SU-DHL-6 (cell line): Measurements from ENCODE around the gene AGPAT3.

Source experiments
- H2AFZ ChIP-seq: fragments of 200-600 bp; sonication (generic); 2 replicates; pipeline ENCODE4 v1.6.1; 2014; ENCODE audit warnings: low read depth, mild to moderate bottlenecking, moderate library complexity, mixed read lengths, antibody characterized with exemption, low read length; ENCODE audit not compliant: severe bottlenecking
- H3F3A ChIP-seq: fragments of 200-600 bp; shearing (Covaris generic); 2 replicates; pipeline ENCODE4 v1.6.0; 2016; ENCODE audit warnings: antibody characterized with exemption, mild to moderate bottlenecking; ENCODE audit not compliant: insufficient read depth
- H3K27ac ChIP-seq: fragments of 200-600 bp; sonication (generic); 2 replicates; pipeline ENCODE4 v1.5.1; 2016; ENCODE audit warnings: low read depth, mild to moderate bottlenecking, low read length, moderate library complexity, mixed read lengths
- H3K27me3 ChIP-seq: fragments of 200-600 bp; sonication (generic), shearing (Covaris generic); 2 replicates; pipeline ENCODE4 v1.6.0; 2014; ENCODE audit warnings: mild to moderate bottlenecking, low read length
- H3K36me3 ChIP-seq: fragments of 200-600 bp; sonication (generic); 2 replicates; pipeline ENCODE4 v1.6.1; 2014; ENCODE audit warnings: mild to moderate bottlenecking, low read length, mixed read lengths
- H3K4me2 ChIP-seq: fragments of 300-600, 200-600 bp; shearing (Covaris generic), sonication (generic); 2 replicates; pipeline ENCODE4 v1.6.0; 2014; ENCODE audit warnings: low read length, low read depth, mild to moderate bottlenecking; ENCODE audit not compliant: poor library complexity, severe bottlenecking
- H3K4me3 ChIP-seq: fragments of 200-600 bp; sonication (generic); 2 replicates; pipeline ENCODE4 v1.5.1; 2014; ENCODE audit warnings: antibody characterized with exemption, low read length, mild to moderate bottlenecking, mixed read lengths; ENCODE audit not compliant: insufficient read depth, poor library complexity, severe bottlenecking
- H3K79me2 ChIP-seq: fragments of 200-600 bp; sonication (generic); 2 replicates; pipeline ENCODE4 v1.6.1; 2014; ENCODE audit warnings: mild to moderate bottlenecking, low read length, moderate library complexity; ENCODE audit not compliant: insufficient read depth
- H3K9ac ChIP-seq: fragments of 200-600 bp; sonication (generic); 2 replicates; pipeline ENCODE4 v1.7.0; 2014; ENCODE audit warnings: mild to moderate bottlenecking, low read length
- H3K9me2 ChIP-seq: fragments of 200-600 bp; sonication (generic); replicated peaks from 2 replicates; pipeline ENCODE4 v1.6.1; 2014; ENCODE audit warnings: low read length; ENCODE audit not compliant: insufficient read depth
- H3K9me3 ChIP-seq: fragments of 200-600 bp; sonication (generic); 2 replicates; pipeline ENCODE4 v1.6.1; 2014; ENCODE audit warnings: low read length, mixed read lengths; ENCODE audit not compliant: insufficient read depth
- H4K20me1 ChIP-seq: fragments of 200-600 bp; sonication (generic); 2 replicates; pipeline ENCODE4 v1.6.1; 2014; ENCODE audit warnings: low read depth, mild to moderate bottlenecking, antibody characterized with exemption, low read length, moderate library complexity, mixed read lengths
- EZH2phosphoT487 ChIP-seq: fragments of 200-600 bp; sonication (generic), shearing (Covaris generic); conservative IDR thresholded peaks from 2 replicates; pipeline ENCODE4 v1.6.1; 2018; ENCODE audit warnings: mild to moderate bottlenecking, antibody characterized with exemption, low read length, moderate library complexity, mixed read lengths
- TF ChIP-seq, protein P1 (sequence below): fragments of 200-600 bp; sonication (generic); IDR thresholded peaks from one replicate; pipeline ENCODE4 v1.5.1; 2017; ENCODE audit warnings: antibody characterized with exemption, mild to moderate bottlenecking, low read length, moderate library complexity; ENCODE audit not compliant: insufficient read depth, poor library complexity, severe bottlenecking

Gene AGPAT3

DNA sequence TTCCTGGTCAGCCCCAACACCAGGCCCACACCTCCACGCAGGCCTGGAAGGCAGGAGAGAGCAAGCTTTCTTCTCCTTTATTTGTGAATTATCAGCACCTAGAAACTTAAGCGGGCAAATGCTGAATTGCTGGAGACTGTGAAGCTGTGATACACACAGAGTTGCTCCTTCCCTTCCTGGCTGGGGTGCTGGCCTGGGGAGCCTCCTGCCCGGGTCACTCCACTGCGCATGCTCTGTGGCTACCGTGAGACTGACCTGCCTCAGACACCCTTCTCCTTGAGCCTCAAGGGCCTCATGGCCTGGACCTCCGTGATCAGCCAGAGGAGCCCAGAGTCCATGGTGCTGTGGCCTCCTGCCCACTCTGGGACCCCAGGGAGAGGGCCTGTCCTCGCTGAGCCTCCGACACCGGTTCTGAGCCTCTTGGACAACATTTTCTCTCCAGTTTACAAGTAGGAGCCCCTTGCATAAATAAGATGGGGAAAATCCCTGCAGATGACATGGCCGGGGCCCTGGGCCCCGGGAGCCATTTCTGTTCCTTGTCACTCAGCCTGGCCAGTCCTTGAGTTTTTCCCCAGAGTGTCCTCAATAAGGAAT is 18.0 kb downstream of the AGPAT3 start:
- no peaks in the 10 kb centered on the region for H3K36me3 ChIP-seq
- no peak overlapping the region for H3K4me3 ChIP-seq
- no peaks in the 10 kb centered on the region for H3K27me3 ChIP-seq
- H3K9me3 ChIP-seq = no peaks in the 10 kb centered on the region
- no peak overlapping the region for H3K27ac ChIP-seq
- no peaks in the 10 kb centered on the region for H3K9me2 ChIP-seq
- no peak overlapping the region for H3K9ac ChIP-seq
- no peaks in the 10 kb centered on the region for H3F3A ChIP-seq
- TF ChIP-seq, protein P1, sequence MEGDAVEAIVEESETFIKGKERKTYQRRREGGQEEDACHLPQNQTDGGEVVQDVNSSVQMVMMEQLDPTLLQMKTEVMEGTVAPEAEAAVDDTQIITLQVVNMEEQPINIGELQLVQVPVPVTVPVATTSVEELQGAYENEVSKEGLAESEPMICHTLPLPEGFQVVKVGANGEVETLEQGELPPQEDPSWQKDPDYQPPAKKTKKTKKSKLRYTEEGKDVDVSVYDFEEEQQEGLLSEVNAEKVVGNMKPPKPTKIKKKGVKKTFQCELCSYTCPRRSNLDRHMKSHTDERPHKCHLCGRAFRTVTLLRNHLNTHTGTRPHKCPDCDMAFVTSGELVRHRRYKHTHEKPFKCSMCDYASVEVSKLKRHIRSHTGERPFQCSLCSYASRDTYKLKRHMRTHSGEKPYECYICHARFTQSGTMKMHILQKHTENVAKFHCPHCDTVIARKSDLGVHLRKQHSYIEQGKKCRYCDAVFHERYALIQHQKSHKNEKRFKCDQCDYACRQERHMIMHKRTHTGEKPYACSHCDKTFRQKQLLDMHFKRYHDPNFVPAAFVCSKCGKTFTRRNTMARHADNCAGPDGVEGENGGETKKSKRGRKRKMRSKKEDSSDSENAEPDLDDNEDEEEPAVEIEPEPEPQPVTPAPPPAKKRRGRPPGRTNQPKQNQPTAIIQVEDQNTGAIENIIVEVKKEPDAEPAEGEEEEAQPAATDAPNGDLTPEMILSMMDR = no peak
- TF ChIP-seq EZH2phosphoT487 = no peak
- no peaks in the 10 kb centered on the region for H3K79me2 ChIP-seq
- no peak overlapping the region for H3K4me2 ChIP-seq
- no peaks in the 10 kb centered on the region for H4K20me1 ChIP-seq
- no peak overlapping the region for H2AFZ ChIP-seq

DNA sequence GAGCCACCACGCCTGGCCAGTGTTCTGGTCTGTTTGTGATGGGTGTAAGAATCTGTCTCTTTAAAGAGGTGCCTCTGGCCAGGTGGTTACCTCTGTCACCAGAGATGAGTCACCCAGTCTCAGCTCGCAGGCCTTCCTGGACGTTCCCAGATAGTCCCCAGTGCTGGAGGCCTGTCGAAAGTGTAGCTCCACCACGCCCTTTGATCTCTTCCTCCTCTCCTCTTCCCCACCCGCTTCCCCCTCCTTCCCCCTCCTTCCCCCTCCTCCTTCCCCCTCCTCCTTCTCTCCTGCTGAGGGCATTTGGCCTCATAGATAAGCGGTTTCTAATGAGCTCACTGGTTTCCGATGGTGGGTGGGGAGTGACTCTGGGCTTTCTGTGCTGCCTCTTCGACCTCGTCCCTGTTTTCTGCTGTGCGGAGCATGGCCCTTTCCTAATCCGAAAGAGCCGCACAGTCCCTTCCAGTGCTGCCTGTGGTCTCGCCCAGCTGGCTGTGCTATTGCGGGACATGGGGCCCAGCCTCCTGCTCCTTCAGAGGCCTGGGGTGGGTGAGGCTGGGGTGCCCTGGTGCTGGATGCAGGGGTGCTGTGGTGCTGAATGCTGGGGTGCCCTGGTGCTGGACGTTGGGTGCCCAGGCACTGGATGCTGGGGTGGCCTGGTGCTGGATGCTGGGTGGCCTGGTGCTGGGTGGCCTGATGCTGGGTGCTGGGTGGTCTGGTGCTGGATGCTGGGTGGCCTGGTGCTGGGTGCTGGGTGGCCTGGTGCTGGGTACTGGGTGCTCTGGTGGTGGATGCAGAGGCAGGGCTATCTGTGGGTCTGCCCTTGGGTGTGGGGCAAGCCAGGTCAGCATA is 19.2 kb downstream of the AGPAT3 start:
- H3K9me2 ChIP-seq = no peaks in the 10 kb centered on the region
- no peak overlapping the region for H2AFZ ChIP-seq
- H3K27me3 ChIP-seq = no peaks in the 10 kb centered on the region
- no peak for TF ChIP-seq EZH2phosphoT487
- TF ChIP-seq, protein P1 = no peak
- H3K9me3 ChIP-seq = no peaks in the 10 kb centered on the region
- no peaks in the 10 kb centered on the region for H3K79me2 ChIP-seq
- no peaks in the 10 kb centered on the region for H4K20me1 ChIP-seq
- no peak overlapping the region for H3K27ac ChIP-seq
- H3K4me2 ChIP-seq = no peak overlapping the region
- no peaks in the 10 kb centered on the region for H3F3A ChIP-seq
- no peaks in the 10 kb centered on the region for H3K36me3 ChIP-seq
- no peak overlapping the region for H3K4me3 ChIP-seq
- H3K9ac ChIP-seq = no peak overlapping the region

DNA sequence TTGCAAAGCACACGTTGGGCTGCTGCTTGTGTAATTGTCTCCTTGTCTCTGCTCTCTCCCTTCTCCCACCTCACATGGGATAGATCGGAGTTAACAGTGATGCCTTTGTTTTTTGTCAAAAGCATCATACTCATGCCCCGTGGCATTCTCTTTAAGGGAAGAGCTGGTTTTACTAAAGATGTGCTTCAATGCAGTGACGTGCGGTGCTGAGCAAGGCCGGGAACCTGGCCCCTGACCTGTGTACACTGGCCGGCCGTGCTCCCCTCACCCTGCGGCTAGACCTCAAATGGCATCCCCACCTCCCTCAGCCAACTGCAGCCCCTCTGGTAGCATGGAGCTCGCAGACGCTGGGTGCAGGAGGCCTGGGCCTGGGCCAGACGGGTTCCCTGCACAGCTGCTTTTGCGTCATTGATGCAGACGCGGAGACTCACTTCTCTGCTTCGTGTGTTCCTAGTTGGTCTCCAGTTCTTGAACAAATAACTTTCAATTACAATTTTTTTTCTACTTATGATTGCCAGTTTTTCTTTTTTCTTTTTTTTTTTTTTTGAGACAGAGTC is 19.9 kb downstream of the AGPAT3 start:
- Histone ChIP-seq H4K20me1 (no peaks in the 10 kb centered on the region), H3K27ac (no peak overlapping the region), H3F3A (no peaks in the 10 kb centered on the region), H2AFZ (no peak overlapping the region), H3K27me3 (no peaks in the 10 kb centered on the region), H3K9me3 (no peaks in the 10 kb centered on the region), H3K79me2 (no peaks in the 10 kb centered on the region), H3K36me3 (no peaks in the 10 kb centered on the region), H3K9ac (no peak overlapping the region), H3K9me2 (no peaks in the 10 kb centered on the region), H3K4me2 (no peak overlapping the region), H3K4me3 (no peak overlapping the region)
- TF ChIP-seq, protein P1 = no peak
- no peak for TF ChIP-seq EZH2phosphoT487
